Measurements from ENCODE around the gene GPR155.
A peak's percentile ranks its signal among the peaks of the same experiment; 100 is the strongest.

DNA sequence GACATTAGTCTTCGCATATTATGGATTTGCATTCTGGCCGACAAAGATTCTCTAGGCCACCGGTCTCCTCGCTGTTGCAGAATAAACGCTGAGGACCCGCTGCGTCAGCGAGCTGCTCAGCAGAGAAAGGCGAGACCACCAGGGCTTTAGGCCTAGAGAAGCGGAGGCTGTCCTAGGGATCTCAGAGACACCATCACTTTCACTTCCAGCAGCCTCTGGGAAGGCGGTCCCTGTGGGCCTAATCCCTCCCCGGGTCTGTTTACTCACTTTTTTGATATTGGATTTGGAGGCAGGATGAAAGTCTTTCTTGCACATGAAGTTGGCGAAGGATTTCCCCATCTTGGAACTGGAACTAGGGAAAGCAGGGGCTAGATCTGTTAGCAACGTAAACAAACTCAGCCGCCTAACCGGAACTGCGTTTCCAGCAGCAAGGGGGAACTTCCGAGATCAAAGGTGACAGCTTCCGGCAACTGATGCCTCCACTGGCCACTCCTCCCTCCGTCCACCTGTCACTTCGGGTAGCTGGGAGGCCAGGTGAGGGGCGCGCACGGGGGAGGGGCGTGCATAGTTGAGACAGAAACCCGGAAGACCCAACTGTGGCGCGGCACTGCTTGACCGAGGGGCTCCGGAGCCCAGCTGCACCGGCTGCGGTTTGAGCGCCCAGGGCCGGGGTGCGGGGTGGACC lies 91.4 kb downstream of the GPR155 start, which contains the start of gene SCRN3:
- TF ChIP-seq POLR2A (IDR thresholded peaks at IDR 0.05; ENCODE audit: low read depth, low read length) (peak; percentile 71), POLR2AphosphoS5 (IDR thresholded peaks at IDR 0.05; ENCODE audit: low read depth, low read length) (peak; percentile 76), TAF1 (IDR thresholded peaks at IDR 0.05; ENCODE audit: low read depth, low read length) (peak; percentile 45; the same call in 1 of the 2 replicates)
